ENCODE results near the gene PTPRT. TPM values are rescaled to one million over a fixed set of nuclear protein-coding genes. Genes with fewer than 3 reads are reported as not detected.

Gene PTPRT
- polyA plus RNA-seq, 2 of the 4 experiments (the other 2 are of a cell fraction) = not detected

GRCh38 chr20:42443200-42443599 lies 746.5 kb downstream of the PTPRT start:
- H3K9me3 ChIP-seq = no peaks in the 10 kb centered on the region
- H3K4me3 ChIP-seq = no peak overlapping the region
- ChIA-PET POLR2A (no interaction called here), CTCF (no interaction called here)
- 0% methylated on average over 4 of the region's 4 CpGs for WGBS (ENCODE audit: missing lambda C conversion rate)
- H3K4me1 ChIP-seq = no peaks in the 10 kb centered on the region
- TF ChIP-seq PBX3 (IDR thresholded peaks at IDR 0.05) (no peak), FOXS1 (CRISPR knock-in tag; IDR thresholded peaks at IDR 0.05) (no peak), EP300 (IDR thresholded peaks at IDR 0.05) (no peak), EHMT2 (IDR thresholded peaks at IDR 0.05; ENCODE audit: low read depth) (no peak), HEYL (CRISPR knock-in tag; IDR thresholded peaks at IDR 0.05) (no peak), ZC3H11A (IDR thresholded peaks at IDR 0.05) (no peak), FOSB (CRISPR knock-in tag; IDR thresholded peaks at IDR 0.05) (no peak), HOXB13 (CRISPR knock-in tag; IDR thresholded peaks at IDR 0.05; ENCODE audit: low read depth) (no peak), KDM1A (IDR thresholded peaks at IDR 0.05; ENCODE audit: low read depth) (no peak), TFCP2L1 (CRISPR knock-in tag; IDR thresholded peaks at IDR 0.05) (no peak), HMGXB4 (CRISPR knock-in tag; IDR thresholded peaks at IDR 0.05; ENCODE audit: borderline replicate concordance) (no peak), RFX5 (IDR thresholded peaks at IDR 0.05) (no peak), CBX8 (IDR thresholded peaks at IDR 0.05) (no peak), CTCF (IDR thresholded peaks at IDR 0.05) (no peak), FOSL2 (IDR thresholded peaks at IDR 0.05) (no peak), FOSL2 (CRISPR knock-in tag; IDR thresholded peaks at IDR 0.05) (no peak), RCOR1 (IDR thresholded peaks at IDR 0.05; ENCODE audit: low read depth, low read length) (no peak), MYC (IDR thresholded peaks at IDR 0.05; ENCODE audit: borderline replicate concordance, low read length) (no peak)
- FAIRE-seq (no peak), ATAC-seq (no peak), DNase-seq (ENCODE audit: low read depth in 1 of 2, low spot score in 1 of 2) (no peak)
- H3K4me2 ChIP-seq = no peak overlapping the region
- H3K27ac ChIP-seq = no peak overlapping the region

GRCh38 chr20:42442716-42443115 lies 747.0 kb downstream of the PTPRT start:
- TF ChIP-seq PHF8 (IDR thresholded peaks at IDR 0.05; ENCODE audit: borderline replicate concordance, low read depth) (no peak), BCL3 (IDR thresholded peaks at IDR 0.05) (no peak), MAFK (IDR thresholded peaks at IDR 0.05; ENCODE audit: partially characterized antibody) (no peak)
- DNase-seq (ENCODE audit: low read depth in 1 of 2, low spot score in 1 of 2) = no peak
- Histone ChIP-seq H3K4me2 (no peak overlapping the region), H3K4me1 (no peaks in the 10 kb centered on the region), H3K9me3 (no peaks in the 10 kb centered on the region), H3K4me3 (no peak overlapping the region), H3K27ac (no peak overlapping the region)
- 8% methylated on average over 6 of the region's 6 CpGs for WGBS (ENCODE audit: missing lambda C conversion rate)
- ChIA-PET POLR2A (no interaction called here), CTCF (no interaction called here)
- ATAC-seq = no peak
- no peak for FAIRE-seq

Data from A549 (cell line).